HepG2 (cell line): ENCODE measurements around the gene ENSA. TPM values are rescaled to one million over a fixed set of nuclear protein-coding genes. Genes with fewer than 3 reads are reported as not detected.
"Not testable (repeated sequence)": the region's sequence is repeated elsewhere in the genome, so short reads cannot be mapped to it uniquely, and the experiment has no call there.

ENCODE experiments used
- ATAC-seq: fragments of 200-7000 bp; cut with Tn5 transposase; 3 replicates; pipeline ENCODE4 v1.9.1; 2020; ENCODE audit warnings: mild to moderate bottlenecking, moderate library complexity
- BruUV-seq: library from RNA; stranded (reverse); fragments of 400-500 nt; replicated peaks from 2 replicates; lab custom pipeline; 2021; lab: Mats Ljungman, UMichigan
- CTCF ChIA-PET: fragments of 300-600 bp; formaldehyde crosslinking; extraction: SDS; loops from one replicate; lab custom pipeline; 2021; ENCODE audit warnings: low total read pairs, inconsistent platforms, low intra/inter-chr PET ratio; lab: Yijun Ruan, JAX
- POLR2A ChIA-PET: fragments of 350-600 bp; sonication (Branson Sonifier 250); formaldehyde crosslinking; loops from one replicate; lab custom pipeline; 2020; ENCODE audit warnings: antibody characterized with exemption, inconsistent platforms; lab: Yijun Ruan, JAX
- DNase-seq: peaks from one replicate; pipeline ENCODE4 v3.0.0-alpha.2; 2015; ENCODE audit warnings: low spot score
- FAIRE-seq: peaks from 3 replicates; lab custom pipeline; 2011; peaks lifted over from hg19 to GRCh38; lab: Jason Lieb, UNC
- H2AFZ ChIP-seq: one replicate; pipeline ENCODE4 v1.6.1; 2011; ENCODE audit warnings: low read length, inconsistent platforms
- H3K27ac ChIP-seq: fragments of 300-600 bp; 3 replicates; pipeline ENCODE4 v1.8.0; 2011; ENCODE audit warnings: mixed run types, mild to moderate bottlenecking, mixed read lengths, low read length, inconsistent platforms; ENCODE audit not compliant: insufficient read depth; ENCODE audit errors: extremely low read length
- H3K27me3 ChIP-seq, 2 experiments: fragments of 200-600 bp in 1 of 2; 2 replicates in 1 of 2; 3 replicates in 1 of 2; pipeline versions ENCODE4 v1.6.0 to v1.8.0; 2011; ENCODE audit warnings: low read length in 2 of 2, mild to moderate bottlenecking in 2 of 2, moderate library complexity in 2 of 2, inconsistent platforms in 1 of 2; ENCODE audit not compliant: insufficient read depth in 2 of 2, control insufficient read depth in 1 of 2
- H3K36me3 ChIP-seq, 2 experiments: fragments of 200-600 bp in 1 of 2; replicated peaks in 1 of 2; 2 replicates in 1 of 2; 3 replicates in 1 of 2; pipeline versions ENCODE4 v1.5.1 to v1.8.0; 2011; ENCODE audit warnings: low read length in 2 of 2, inconsistent platforms in 1 of 2; ENCODE audit not compliant: insufficient read depth in 2 of 2, control insufficient read depth in 1 of 2
- H3K4me1 ChIP-seq: 2 replicates; pipeline ENCODE4 v1.5.1; 2012; ENCODE audit warnings: low read length, inconsistent platforms; ENCODE audit not compliant: insufficient read depth
- H3K4me2 ChIP-seq: 2 replicates; pipeline ENCODE4 v1.6.0; 2011; ENCODE audit warnings: low read depth, low read length, inconsistent platforms
- H3K4me3 ChIP-seq, 3 experiments: fragments of 200-600 bp in 1 of 3; sonication (generic), shearing (Covaris generic) in 1 of 3; replicated peaks in 1 of 3; 2 replicates each; pipeline ENCODE4 v1.5.1; 2011 to 2016; ENCODE audit warnings: low read length in 3 of 3, inconsistent platforms in 2 of 3, low read depth in 2 of 3, mild to moderate bottlenecking in 2 of 3, control low read depth in 1 of 3, mixed read lengths in 1 of 3; ENCODE audit not compliant: insufficient read depth in 1 of 3
- H3K79me2 ChIP-seq: one replicate; pipeline ENCODE4 v1.6.1; 2011; ENCODE audit warnings: low read length, inconsistent platforms; ENCODE audit not compliant: insufficient read depth
- H3K9ac ChIP-seq: 2 replicates; pipeline ENCODE4 v1.6.0; 2011; ENCODE audit warnings: mild to moderate bottlenecking, low read depth, low read length, inconsistent platforms; ENCODE audit not compliant: insufficient read depth
- H3K9me3 ChIP-seq: 2 replicates; pipeline ENCODE4 v1.5.1; 2012; ENCODE audit warnings: mild to moderate bottlenecking, low read length
- H4K20me1 ChIP-seq: 2 replicates; pipeline ENCODE4 v1.6.0; 2011; ENCODE audit warnings: inconsistent platforms, mild to moderate bottlenecking, low read length, moderate library complexity; ENCODE audit not compliant: insufficient read depth
- ZMYM2 ChIP-seq: sonication (generic); formaldehyde crosslinking; IDR thresholded peaks from 2 replicates; pipeline ENCODE4 v1.8.0; 2022; ENCODE audit warnings: mild to moderate bottlenecking, missing genetic modification reagents
- WGBS: methylation state at CpG from one replicate; pipeline ENCODE4 v1.1.6; 2017; ENCODE audit warnings: low lambda C conversion rate; 5-methylcytosine and 5-hydroxymethylcytosine counted together
- in situ Hi-C: cut with HindIII; loops from 2 replicates; pipeline ENCODE4 v1.10.0; 2017; ENCODE audit warnings: low pct_unique_long_range_greater_than_20kb; ENCODE audit not compliant: extremely low pct_ligation_motif_present
- intact Hi-C: fragments of 100-400 bp; cut with micrococcal nuclease; formaldehyde crosslinking; loops from one replicate; pipeline ENCODE4 v1.10.0; 2022; ENCODE audit not compliant: unreplicated experiment
- polyA plus RNA-seq, 8 experiments: library from polyadenylated mRNA; depleted of rRNA in 3 of 8; stranded (reverse) in 7 of 8; unstranded in 1 of 8; fragments of >200 nt; fragmentation: Illumina TruSeq in 4 of 8; extraction: Trizol in 4 of 8; gene quantifications; 2 replicates each; pipeline versions ENCODE4 v1.2.1 to v1.2.3, GENCODE V29; 2011 to 2016; ENCODE audit warnings: low read depth in 4 of 8, missing spikeins in 1 of 8, mixed read lengths in 1 of 8; ENCODE audit not compliant: insufficient read depth in 1 of 8
- total RNA-seq, 5 experiments: library from RNA; depleted of rRNA; stranded (reverse); fragments of >200 nt; fragmentation: Illumina TruSeq; extraction: Trizol; gene quantifications; 2 replicates each; pipeline ENCODE4 v1.2.3, GENCODE V29; 2016; ENCODE audit warnings: low read depth in 1 of 5
- TF ChIP-seq, protein P1 (sequence below): sonication (generic); formaldehyde crosslinking; IDR thresholded peaks from 2 replicates; pipeline ENCODE4 v1.5.0; 2020; ENCODE audit warnings: mild to moderate bottlenecking, missing genetic modification reagents
- TF ChIP-seq, protein P2 (sequence below): sonication (generic); formaldehyde crosslinking; IDR thresholded peaks from 2 replicates; pipeline ENCODE4 v1.4.0; 2020; ENCODE audit warnings: mild to moderate bottlenecking, missing genetic modification reagents
- TF ChIP-seq, protein P3 (sequence below), 2 experiments: IDR thresholded peaks; 2 replicates each; pipeline ENCODE4 v1.6.1; 2011 to 2012; ENCODE audit warnings: low read length in 2 of 2, borderline replicate concordance in 1 of 2, low read depth in 1 of 2, mild to moderate bottlenecking in 1 of 2, moderate library complexity in 1 of 2
- TF ChIP-seq, protein P4 (sequence below): IDR thresholded peaks from 2 replicates; pipeline ENCODE4 v1.6.1; 2012; ENCODE audit warnings: inconsistent platforms

The ENSA gene
- total and polyA plus RNA-seq, 2 of the 13 experiments (the other 11 are each of a cell fraction or from before 2014, with no cell fraction given) = 54.5 to 111 TPM

DNA sequence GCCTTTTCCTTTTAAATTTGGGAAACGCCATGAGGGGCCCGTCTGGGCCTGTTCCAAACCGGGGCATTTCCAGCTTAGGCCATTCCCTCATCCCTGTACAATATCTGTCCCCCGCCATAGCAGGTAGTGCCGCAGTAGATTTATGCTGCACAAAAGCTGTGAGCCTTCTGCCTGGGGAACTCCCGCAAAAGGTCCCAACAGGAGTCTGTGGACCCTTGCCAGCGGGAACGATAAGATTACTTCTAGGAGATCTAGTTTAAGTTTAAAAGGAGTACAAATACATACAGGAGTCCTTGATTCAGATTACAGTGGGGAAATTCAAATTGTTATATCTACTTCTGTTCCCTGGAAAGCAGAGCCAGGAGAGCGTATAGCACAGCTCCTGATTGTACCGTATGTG is 25.2 kb upstream of the ENSA start:
- DNase-seq, H3K4me1 ChIP-seq, FAIRE-seq, ATAC-seq, H3K27me3 ChIP-seq, H2AFZ ChIP-seq, BruUV-seq, H3K27ac ChIP-seq, H3K4me3 ChIP-seq, CTCF ChIA-PET, POLR2A ChIA-PET, H3K79me2 ChIP-seq, H3K4me2 ChIP-seq, H3K9me3 ChIP-seq, H3K9ac ChIP-seq, H4K20me1 ChIP-seq, intact Hi-C loops, in situ Hi-C loops: not testable (repeated sequence)
- H3K36me3 ChIP-seq = peaks cover under 1 to 15% of the 10 kb centered on the region in 2 experiments; a peak in 2 of 5 replicates
- 92% methylated on average over 10 of the region's 10 CpGs for WGBS

DNA sequence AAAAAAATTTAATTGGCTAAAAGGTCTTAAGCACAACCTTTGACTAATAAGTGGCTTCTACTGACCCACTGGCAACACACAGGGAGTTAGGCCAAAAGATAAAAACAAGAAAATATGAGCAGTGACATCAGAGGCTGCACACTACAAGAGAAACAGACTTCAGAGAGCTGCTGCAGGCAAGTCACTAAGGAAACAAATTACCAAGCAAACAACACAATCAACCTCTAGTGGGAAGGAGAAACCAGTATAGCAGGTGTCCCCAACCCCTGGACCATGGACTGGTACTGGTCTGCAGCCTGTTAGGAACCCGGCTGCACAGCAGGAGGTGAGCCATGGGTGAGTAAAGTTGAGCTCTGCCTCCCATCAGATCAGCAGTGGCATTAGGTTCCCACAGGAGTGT is 20.8 kb upstream of the ENSA start:
- FAIRE-seq = no peak
- no peaks in the 10 kb centered on the region for H3K27me3 ChIP-seq
- H3K27ac ChIP-seq = no peak overlapping the region
- no peaks in the 10 kb centered on the region for H4K20me1 ChIP-seq
- H3K4me1 ChIP-seq = no peaks in the 10 kb centered on the region
- ChIA-PET POLR2A (no interaction called here), CTCF (no interaction called here)
- H3K4me3 ChIP-seq = no peak overlapping the region
- ATAC-seq = no peak
- in situ Hi-C loops = no loop called here
- no peak overlapping the region for H3K9ac ChIP-seq
- peaks cover 6 to 32% of the 10 kb centered on the region in 2 experiments; a peak in 4 of 5 replicates for H3K36me3 ChIP-seq
- no peak overlapping the region for H2AFZ ChIP-seq
- no TSS peak for BruUV-seq
- no peak for TF ChIP-seq ZMYM2 (CRISPR knock-in tag)
- TF ChIP-seq, protein P1, sequence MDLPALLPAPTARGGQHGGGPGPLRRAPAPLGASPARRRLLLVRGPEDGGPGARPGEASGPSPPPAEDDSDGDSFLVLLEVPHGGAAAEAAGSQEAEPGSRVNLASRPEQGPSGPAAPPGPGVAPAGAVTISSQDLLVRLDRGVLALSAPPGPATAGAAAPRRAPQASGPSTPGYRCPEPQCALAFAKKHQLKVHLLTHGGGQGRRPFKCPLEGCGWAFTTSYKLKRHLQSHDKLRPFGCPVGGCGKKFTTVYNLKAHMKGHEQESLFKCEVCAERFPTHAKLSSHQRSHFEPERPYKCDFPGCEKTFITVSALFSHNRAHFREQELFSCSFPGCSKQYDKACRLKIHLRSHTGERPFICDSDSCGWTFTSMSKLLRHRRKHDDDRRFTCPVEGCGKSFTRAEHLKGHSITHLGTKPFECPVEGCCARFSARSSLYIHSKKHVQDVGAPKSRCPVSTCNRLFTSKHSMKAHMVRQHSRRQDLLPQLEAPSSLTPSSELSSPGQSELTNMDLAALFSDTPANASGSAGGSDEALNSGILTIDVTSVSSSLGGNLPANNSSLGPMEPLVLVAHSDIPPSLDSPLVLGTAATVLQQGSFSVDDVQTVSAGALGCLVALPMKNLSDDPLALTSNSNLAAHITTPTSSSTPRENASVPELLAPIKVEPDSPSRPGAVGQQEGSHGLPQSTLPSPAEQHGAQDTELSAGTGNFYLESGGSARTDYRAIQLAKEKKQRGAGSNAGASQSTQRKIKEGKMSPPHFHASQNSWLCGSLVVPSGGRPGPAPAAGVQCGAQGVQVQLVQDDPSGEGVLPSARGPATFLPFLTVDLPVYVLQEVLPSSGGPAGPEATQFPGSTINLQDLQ (CRISPR knock-in tag) = no peak
- TF ChIP-seq, protein P2, sequence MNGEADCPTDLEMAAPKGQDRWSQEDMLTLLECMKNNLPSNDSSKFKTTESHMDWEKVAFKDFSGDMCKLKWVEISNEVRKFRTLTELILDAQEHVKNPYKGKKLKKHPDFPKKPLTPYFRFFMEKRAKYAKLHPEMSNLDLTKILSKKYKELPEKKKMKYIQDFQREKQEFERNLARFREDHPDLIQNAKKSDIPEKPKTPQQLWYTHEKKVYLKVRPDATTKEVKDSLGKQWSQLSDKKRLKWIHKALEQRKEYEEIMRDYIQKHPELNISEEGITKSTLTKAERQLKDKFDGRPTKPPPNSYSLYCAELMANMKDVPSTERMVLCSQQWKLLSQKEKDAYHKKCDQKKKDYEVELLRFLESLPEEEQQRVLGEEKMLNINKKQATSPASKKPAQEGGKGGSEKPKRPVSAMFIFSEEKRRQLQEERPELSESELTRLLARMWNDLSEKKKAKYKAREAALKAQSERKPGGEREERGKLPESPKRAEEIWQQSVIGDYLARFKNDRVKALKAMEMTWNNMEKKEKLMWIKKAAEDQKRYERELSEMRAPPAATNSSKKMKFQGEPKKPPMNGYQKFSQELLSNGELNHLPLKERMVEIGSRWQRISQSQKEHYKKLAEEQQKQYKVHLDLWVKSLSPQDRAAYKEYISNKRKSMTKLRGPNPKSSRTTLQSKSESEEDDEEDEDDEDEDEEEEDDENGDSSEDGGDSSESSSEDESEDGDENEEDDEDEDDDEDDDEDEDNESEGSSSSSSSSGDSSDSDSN (CRISPR knock-in tag) = no peak
- TF ChIP-seq, protein P3, sequence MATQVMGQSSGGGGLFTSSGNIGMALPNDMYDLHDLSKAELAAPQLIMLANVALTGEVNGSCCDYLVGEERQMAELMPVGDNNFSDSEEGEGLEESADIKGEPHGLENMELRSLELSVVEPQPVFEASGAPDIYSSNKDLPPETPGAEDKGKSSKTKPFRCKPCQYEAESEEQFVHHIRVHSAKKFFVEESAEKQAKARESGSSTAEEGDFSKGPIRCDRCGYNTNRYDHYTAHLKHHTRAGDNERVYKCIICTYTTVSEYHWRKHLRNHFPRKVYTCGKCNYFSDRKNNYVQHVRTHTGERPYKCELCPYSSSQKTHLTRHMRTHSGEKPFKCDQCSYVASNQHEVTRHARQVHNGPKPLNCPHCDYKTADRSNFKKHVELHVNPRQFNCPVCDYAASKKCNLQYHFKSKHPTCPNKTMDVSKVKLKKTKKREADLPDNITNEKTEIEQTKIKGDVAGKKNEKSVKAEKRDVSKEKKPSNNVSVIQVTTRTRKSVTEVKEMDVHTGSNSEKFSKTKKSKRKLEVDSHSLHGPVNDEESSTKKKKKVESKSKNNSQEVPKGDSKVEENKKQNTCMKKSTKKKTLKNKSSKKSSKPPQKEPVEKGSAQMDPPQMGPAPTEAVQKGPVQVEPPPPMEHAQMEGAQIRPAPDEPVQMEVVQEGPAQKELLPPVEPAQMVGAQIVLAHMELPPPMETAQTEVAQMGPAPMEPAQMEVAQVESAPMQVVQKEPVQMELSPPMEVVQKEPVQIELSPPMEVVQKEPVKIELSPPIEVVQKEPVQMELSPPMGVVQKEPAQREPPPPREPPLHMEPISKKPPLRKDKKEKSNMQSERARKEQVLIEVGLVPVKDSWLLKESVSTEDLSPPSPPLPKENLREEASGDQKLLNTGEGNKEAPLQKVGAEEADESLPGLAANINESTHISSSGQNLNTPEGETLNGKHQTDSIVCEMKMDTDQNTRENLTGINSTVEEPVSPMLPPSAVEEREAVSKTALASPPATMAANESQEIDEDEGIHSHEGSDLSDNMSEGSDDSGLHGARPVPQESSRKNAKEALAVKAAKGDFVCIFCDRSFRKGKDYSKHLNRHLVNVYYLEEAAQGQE (IDR thresholded peaks at IDR 0.05; ENCODE audit: borderline replicate concordance in 1 of 2, low read depth in 1 of 2, low read length in 2 of 2) = no peak
- TF ChIP-seq, protein P4, sequence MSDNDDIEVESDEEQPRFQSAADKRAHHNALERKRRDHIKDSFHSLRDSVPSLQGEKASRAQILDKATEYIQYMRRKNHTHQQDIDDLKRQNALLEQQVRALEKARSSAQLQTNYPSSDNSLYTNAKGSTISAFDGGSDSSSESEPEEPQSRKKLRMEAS = no peak
- TF ChIP-seq, all 625 proteins: peak for 0
- no peaks in the 10 kb centered on the region for H3K79me2 ChIP-seq
- no peak overlapping the region for H3K4me2 ChIP-seq
- intact Hi-C loops = no loop called here
- DNase-seq = no peak
- no peaks in the 10 kb centered on the region for H3K9me3 ChIP-seq
- WGBS = 100% methylated on average over 1 of the region's 1 CpG
